HG02840 (cell line): Measurements from ENCODE around the gene EVI5.

Source experiments
- ATAC-seq: cut with Tn5 transposase; IDR thresholded peaks from one replicate; pipeline ENCODE4 v1.9.1; 2021; ENCODE audit warnings: mild to moderate bottlenecking, moderate library complexity, moderate number of reproducible peaks; ENCODE audit not compliant: unreplicated experiment, low FRiP score

Gene EVI5

DNA sequence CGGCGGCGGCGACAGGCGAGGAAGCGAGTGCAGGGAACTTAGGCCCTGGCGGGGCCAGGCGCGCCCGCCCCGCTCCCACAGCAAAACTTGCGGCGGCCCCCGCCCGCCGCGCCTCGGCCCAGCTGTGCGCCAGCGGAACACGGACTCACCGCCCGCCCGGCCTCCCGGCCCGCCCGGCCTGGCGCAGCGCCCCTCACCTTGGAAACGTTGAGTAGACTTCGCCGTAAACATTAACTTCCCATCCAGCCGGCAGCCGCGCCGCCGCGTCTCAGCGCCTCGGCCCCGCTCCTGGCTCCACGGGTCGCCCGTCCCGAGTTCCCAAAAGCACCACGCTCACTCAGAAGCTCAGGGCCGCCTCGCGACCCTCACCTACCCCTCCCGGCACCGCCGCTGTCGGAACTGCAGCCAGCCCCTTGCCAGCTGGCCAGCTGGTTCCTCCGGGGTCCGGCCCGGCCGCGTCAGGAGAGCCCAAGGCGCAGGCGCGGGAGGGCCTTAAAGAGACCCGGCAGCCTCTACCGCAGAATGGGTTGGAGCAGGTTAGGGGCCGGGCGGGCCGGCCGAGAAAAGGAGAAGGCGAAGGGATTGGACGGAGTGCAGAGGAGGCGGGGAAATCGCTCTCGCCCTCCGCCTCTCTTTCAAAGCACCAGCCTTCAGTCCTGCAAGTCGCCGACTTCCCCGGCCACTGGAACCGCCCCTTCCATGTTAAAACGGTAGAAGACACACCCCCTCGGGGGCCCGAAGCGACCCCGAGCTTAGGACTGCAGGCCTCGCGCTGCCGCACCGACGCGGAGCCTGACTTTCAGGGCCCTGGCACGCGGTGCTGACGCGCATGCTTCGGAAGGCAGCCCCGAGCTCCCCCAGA is at the start of gene EVI5:
Gene EVI5, minus strand, starts transcription at position 470 of the 862 bp plus-strand sequence. CDS start 48,562 bp downstream, outside the sequence.
- peak; percentile 98 for ATAC-seq

DNA sequence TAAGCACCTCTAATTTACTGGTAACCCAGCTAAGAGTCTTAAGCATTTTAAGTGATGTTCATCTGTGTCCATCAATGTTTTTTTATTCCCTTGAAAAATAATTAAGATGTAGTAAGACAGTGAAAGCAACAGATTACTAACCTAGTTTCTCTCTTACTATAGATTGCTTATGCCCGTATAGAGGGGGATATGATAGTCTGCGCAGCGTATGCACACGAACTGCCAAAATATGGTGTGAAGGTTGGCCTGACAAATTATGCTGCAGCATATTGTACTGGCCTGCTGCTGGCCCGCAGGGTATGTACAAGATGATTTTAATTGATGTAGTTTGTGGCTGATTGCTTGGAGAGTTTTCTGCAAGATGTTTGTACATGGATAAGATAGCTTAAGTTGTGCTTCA is 49.7 kb upstream of the EVI5 start:
- ATAC-seq, result no peak

DNA sequence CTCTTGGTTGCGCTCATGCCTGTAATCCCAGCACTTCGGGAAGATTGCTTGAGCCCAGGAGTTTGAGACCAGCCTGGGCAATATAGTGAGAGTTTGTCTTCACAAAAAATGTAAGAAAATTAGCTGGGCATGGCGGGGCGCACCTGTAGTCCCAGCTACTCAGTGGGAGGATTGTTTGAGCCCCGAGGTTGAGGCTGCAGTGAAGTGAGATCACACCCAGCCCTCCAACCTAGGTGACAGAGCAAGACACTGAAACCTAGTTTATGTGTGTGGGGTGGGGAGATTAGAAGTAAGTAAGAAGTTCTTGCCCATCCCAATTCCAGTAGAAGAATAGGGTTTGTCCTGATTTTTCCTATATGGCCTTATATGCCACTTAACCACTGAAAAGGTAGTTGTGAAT is 48.9 kb upstream of the EVI5 start:
- no peak for ATAC-seq

DNA sequence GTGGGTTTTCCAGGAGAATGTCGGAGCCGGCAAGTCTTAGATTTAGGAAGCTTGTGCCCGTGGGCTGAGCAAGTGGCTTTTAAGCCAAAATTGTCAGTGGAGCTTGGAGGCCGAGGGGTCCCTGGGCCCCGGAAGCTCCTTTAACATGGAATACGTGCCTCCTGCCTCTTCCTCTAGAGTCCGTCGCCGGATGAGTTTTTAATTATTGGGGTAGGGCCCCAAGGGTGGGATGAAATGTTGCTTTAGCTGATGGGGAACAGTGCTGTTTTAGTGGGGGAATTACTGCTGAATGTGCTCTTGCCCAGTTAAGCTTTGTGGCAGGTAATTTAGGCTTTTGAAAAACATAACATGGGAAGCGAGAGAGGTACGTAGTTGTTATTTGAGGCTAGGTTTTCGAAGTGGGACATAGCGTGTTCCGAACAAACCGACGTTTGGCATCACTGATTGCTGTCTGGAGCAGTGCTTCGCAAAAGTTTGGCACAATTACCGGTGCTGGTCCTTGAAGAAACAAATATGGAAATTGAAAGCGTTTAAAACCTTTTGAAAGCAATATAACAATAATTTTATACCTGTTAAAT is 47.7 kb upstream of the EVI5 start:
- peak; percentile 15 for ATAC-seq

DNA sequence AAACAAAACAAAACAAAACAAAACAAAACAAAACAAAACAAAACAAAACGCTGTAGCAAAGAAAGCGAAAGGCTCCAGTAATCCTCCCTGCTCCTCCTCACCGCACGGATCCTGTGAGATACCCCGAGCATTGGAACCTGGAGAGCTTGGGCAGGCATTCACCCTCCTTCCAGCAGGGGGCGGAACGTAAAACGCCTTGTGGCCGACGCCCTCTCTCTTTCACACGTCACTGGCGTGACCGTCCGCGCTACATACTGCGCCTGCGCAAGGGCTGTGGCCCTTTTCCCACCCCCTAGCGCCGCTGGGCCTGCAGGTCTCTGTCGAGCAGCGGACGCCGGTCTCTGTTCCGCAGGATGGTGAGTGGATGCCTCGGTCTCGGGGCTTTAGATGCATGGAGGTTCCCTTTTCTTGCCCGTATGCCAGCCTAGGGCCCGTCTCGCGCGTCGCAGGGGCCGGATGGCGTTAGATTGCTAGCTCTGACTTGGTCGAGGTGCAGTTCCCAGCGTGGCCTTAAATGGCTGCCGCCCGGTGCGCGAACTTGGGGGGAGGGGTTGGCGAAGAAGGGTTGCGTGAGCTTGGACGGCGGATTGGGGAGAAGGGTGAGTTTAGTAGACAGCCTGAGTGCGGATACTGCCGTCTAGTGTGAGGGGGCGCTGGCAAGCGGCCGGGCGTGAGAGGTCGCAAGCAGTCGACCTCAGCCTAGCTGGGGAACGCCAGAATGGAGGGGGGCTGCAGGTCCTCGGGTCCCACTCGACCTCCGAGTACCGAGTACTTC is 47.0 kb upstream of the EVI5 start, which contains the start of gene RPL5:
Gene RPL5, plus strand, starts transcription at position 279 of the 775 bp plus-strand sequence. Its CDS starts 75 bp downstream, at position 354.
- ATAC-seq, result peak; percentile 97

DNA sequence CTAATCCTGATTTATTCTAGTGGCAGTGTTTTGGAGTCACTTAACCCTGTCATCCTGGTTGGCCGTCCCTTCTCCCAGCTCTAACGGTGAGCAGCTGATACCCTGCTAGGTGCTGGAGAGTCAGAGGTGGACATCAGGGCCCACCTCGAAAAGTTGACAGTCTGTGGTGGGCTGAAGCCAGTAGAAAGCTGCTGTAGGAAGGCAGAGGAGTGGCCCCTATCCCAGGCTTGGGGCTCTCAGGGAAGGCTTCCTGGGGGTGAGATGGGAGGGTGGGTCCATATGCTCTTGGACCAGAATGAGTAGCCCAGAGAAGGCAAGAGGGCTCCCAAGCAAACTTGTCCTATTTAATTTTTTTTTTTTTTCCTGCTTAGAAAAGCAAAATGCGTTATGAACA is 46.5 kb upstream of the EVI5 start:
- ATAC-seq, result no peak

DNA sequence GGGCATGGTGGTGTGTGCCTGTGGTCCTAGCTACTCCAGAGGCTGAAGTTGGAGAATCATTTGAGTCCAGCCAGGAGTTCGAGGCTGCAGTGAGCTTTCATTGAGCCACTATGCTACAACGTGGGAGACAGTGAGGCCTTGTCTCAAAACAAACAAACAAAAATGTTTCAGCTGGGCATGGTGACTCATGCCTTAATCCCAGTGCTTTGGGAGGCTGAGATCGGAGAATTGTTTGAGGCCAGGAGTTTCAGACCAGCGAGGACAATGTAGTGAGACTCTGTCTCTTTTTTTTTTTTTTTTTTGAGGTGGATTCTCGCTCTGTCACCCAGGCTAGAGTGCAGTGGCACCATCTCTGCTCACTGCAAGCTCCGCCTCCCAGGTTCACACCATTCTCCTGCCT is 41.9 kb upstream of the EVI5 start:
- no peak for ATAC-seq

DNA sequence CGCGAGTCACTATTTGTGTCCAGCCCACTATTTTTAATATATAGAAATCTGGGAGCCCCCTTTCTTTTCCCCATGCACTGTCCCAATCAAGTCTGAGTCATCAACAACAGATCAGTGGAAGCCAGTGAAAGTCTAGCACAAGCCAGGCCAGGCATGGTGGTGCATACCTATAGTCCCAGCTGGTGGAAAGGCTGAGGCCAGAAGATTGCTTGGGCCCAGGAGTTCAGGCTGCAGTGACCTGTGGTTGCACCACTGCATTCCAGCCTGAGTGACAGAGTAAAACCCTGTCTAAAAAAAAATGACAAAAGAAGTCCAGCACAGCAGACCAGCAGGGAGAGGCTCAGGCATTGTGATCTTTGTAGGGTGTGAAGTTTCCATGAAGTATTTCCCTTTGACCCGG is 38.0 kb upstream of the EVI5 start:
- ATAC-seq, result no peak

DNA sequence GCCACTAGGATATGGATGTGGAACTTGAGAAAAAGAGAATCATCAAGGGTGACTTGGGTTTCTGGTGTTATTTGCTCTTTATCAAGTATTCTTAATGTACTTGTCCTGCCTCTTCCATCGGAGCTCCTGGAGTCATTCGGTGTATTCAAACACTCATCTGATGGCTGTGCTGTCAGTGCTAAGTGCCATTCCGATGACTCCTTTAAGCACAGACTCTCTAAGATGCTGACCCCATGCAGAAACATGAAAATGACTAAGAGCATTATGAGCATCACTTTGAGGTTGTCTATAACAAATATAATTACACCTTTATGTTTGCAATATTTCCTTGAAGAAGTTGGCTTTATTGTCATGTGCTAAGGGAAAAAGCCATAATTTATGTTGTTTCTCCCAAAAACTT is 35.6 kb upstream of the EVI5 start:
- no peak for ATAC-seq

DNA sequence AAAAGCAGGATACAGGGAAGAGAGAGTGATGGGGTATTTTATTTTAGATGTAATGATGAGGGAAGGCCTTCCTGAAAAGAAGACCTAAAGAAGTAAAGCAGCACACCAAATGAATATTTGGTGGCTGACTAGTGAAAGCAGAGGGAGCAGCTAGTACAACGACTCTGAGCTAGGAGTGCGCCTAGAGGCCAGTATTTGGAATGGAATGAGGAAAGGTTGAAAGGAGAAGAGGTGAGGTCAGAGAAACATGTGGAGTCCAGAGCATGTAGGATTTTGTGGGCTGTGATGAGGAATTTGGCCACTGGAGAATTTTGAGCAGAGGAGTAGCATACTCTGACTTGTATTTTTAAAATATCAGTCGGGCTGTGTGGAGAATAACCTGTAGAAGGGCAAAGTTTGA is 35.1 kb upstream of the EVI5 start:
- no peak for ATAC-seq

DNA sequence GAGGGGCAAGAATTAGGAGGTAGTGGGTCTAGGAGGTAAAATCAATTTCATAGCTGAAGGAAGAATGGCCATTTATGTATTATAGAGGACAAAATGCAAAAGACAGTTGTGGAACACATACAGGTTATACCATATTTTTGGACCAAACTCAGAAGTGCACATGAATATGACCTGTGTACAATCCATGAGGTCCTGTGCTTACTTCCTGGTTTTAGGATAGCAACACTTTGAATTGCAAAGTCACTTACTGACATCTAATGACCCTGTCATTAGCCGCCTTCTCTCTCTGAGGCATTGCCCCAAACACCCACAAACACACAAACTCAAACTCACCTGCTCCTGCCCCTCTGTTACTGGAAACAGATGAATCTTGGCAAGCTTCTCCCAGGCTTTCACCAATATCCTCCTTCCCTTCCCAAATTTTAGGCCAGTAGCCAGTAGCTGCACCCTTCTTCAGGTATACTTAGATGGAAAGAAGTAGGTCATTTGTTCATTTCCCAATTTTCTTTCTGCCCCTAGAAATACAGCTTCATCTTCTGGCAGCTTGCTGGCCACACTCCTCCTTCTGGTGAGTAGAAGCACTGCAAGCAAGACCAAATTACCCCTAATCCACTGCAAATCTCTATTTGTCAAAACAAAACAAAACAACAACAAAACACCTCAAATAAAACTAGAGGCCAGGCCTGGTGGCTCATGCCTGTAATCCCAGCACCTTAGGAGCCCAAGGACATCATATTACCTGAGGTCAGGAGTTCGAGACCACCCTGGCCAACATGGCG is 33.3 kb upstream of the EVI5 start:
- peak; percentile 66 for ATAC-seq

DNA sequence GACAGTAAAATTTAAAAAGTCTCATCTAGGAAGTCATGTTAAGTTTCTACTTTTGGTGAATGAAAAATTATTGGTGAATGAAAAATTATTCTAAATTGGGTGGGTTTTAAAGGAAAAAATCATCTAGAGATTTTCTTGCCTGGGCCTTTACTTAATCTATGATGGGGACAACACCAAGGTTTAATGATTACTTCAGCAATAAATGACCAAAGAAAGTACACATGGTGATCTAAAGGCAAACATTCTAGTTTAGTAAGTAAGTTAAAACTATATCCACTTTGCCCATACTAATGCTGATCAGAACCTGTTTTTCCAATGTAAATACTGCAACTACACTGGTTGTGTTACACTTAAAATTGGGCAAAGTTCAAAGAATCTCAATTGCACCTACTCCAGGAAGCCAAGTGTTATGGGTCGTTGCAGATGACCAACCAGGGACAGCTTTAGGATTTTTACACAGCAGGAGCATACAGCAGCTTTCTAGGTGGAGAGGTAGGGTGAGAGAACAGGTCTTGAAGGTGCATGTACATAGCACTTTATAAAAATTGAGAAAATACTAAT is 32.3 kb upstream of the EVI5 start:
- ATAC-seq, result no peak

DNA sequence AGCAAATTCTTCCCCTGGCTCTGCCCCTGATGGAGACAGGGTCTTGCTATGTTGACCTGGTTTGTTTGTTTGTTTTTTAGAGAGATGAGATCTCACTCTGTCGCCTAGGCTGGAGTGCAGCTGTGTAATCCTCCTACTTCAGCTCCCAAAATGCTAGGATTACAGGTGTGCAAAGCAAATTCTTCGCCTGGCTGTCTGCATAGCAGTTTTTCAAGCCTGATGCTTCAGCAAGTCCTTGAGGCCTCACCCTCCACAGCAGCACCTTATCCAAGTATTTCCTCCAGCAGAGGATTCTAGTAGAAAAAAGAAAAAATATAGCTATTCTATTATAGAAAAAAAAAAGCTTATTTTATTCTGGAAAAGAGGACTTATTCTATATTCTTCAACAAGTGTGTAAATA is 31.8 kb upstream of the EVI5 start:
- ATAC-seq, result no peak

DNA sequence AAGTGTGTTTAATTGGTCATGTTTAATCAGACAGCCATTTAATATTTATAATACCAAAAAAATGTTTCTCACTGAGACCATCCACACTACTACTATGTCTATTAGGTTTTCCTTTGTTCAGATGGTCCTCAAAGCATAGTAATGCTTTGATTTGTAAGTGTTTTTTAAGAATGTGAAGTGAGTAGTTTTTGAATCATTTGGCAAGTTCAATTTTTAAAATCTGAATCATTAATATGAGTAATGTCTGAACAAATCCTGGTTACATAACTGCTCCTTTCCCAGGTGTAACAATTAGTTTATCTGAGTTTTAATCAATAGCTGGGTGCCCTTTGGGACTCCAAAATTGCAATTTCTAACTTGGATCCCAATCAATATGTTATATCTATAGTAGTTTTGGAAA is 23.5 kb upstream of the EVI5 start:
- ATAC-seq, result no peak

DNA sequence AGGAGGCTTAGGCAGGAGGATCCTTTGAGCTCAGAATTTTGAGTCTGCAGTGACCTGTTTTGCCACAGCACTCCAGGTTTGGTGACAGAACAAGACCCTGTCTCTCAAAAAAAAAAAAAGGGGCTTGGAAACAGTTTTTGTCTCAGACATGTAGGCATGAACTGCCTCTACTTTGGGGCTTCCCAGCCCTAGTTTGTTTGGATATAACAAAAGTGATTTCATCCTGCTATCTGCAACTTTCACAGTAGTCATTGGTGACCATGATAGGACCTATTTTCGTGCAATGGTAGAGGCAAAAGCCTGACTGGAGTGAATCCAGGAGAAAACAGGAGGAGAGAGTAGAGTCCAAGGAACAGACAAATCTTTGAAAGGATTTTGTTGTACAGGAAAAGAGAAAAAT is 20.3 kb upstream of the EVI5 start:
- ATAC-seq, result no peak

DNA sequence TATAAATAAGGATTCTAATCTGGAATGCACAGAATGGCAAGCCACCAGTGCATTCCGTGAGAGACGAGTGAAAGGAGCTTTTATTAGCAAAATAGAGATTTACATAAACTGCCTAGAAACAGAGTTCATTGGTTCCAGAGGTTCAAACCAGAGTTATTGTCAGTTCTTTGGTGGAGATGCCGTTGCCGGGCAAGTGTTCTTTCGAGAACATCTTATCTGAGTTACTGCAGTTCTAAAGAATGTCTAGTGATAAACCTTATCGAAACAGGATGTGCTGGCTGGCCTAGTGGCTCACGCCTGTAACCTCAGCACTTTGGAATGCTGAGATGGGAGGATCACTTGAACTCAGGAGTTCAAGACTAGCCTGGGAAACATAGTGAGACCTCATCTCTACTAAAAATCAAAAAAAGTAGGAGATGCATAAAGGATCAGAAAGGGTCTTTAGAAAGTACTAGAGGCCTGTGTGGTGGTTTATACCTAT is 19.9 kb upstream of the EVI5 start:
- no peak for ATAC-seq

DNA sequence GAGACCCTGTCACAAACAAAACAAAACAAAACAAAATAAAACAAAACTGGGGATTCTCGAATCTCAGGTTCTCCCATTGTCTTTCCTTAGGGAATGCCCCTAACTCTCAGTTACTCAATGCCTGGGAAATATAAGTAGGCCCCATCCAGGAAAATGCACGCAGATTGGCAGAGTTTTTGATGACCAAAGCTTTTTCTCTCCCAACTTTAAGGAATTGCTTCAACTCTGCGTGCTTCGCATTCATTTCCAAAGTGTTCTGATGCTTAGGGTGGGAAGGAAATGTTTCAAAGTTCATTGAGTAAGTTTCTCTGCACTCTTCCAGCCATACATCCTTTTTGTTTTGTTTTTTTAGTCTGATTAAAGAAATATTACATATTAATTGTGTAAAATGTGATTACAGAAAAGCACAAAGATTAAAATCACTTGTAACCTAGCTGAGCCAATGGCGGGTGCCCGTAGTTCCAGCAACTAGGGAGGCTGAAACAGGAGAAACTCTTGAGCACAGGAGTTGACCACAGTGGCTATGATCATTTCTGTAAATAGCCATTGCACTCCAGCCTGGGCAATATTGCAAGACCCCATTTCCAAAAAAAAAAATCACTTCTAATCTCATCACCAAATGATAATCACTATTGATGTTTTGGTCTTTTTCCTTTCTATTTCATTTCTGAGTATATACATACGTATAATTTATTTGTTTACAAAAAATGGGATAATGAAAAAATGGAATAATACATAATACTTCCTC is 18.4 kb upstream of the EVI5 start:
- no peak for ATAC-seq

DNA sequence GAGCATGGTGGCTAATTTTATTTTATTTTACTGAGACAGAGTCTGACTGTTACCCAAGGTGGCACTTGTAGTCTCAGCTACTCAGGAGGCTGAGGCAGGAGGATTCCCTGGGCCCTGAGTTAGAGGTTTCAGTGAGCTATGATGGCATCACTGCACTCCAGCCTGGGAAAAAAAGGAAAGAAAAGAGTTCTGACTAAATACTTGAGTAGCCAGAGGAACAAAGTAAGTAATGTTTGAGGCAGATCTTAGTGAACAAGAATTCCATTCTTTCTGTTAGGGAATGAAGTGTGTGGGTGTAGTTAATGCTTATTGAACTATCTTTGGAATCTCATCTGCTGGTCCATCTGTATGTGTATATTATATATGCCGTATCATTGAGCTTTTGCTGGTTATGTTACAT is 13.1 kb upstream of the EVI5 start:
- ATAC-seq, result no peak

DNA sequence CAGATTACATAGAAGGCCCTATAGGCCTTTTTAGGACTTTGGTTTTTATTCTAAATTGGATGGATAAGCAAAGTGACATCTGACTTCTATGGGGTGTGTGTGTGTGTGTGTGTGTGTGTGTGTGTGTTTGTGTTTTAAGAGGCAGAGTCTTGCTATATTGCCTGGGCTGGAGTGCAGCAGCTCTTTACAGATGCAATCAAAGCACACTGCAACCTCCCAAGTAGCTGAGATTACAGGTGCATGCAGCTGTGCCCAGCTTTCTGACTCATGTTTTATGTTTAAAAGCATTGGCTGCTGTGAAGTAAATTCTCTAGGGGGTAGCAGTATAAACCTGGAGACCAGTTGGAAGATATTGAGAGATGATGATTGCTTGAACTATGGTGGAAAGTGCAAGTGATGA is 12.4 kb upstream of the EVI5 start:
- no peak for ATAC-seq
